Activated CD8-positive, alpha-beta memory T cell treated with anti-CD3 and anti-CD28 coated beads for 4 hours (primary cell): ENCODE data around the gene PRXL2A.
A peak's percentile ranks its signal among the peaks of the same experiment; 100 is the strongest.
"Not testable (repeated sequence)": the region's sequence is repeated elsewhere in the genome, so short reads cannot be mapped to it uniquely, and the experiment has no call there.

ENCODE experiments used
- DNase-seq, 2 donors: peaks; one replicate each; pipeline ENCODE4 v3.0.0-alpha.2; 2020; ENCODE audit warnings: low read depth in 2 of 2

Gene PRXL2A, protein sequence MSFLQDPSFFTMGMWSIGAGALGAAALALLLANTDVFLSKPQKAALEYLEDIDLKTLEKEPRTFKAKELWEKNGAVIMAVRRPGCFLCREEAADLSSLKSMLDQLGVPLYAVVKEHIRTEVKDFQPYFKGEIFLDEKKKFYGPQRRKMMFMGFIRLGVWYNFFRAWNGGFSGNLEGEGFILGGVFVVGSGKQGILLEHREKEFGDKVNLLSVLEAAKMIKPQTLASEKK

DNA sequence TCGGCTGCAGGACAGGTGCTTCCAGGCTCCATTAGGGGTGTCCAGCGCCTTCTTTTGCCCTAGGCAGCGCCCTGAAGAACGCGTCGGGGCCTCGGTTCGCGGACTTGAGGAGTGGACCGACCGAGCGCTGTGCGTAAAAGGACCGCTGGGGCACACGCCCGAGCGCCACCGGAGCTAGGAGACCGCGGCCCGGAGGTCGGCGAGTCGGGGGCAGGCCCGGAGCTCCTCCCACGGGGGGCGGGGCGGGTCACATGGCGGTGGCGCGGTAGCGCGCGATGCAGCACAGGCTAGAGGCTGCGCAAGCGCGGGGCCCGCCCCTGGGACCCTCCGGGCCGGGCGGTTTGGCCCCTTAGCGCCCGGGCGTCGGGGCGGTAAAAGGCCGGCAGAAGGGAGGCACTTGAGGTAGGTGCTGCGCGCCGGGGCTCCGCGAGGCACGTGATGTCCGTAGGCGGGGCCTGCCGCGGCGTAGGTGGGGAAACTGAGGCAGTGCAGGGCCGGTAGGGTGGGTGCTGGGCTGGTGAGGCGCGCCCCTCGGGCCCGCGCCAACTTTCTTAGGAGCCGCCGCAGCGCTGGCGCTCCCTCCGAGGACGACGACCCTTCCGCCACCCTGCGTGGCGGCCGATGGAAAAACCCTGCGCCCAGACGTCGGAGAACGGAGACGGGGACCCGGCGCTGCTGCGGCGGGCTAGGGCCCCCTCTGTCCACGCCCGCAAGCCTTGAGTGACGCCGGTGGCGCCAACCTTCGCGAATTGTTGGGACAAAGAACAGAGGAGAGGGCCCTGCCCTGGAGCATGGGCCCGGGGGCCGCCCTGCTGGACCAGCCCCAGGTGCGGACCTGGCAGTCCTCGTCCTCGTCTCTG is at the start of gene PRXL2A:
TSS of gene PRXL2A (plus strand) at position 310 of the 860 bp plus-strand sequence. CDS start 11,917 bp downstream, outside the sequence.
- DNase-seq: peak; percentile 46 to 63

DNA sequence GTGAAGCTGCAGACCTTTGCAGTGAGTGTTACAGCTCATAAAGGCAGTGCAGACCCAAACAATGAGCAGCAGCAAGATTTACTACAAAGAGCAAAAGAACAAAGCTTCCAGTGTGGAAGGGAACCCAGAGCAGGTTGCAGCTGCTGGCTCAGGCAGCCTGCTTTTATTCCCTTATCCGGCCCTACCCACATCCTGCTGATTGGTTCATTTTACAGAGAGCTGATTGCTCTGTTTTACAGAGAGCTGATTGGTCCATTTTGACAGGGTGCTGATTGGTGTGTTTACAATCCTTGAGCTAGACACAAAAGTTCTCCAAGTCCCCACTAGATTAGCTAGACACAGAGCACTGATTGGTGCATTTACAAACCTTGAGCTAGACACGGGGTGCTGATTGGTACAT is 49.4 kb upstream of the PRXL2A start:
- DNase-seq: not testable (repeated sequence)

DNA sequence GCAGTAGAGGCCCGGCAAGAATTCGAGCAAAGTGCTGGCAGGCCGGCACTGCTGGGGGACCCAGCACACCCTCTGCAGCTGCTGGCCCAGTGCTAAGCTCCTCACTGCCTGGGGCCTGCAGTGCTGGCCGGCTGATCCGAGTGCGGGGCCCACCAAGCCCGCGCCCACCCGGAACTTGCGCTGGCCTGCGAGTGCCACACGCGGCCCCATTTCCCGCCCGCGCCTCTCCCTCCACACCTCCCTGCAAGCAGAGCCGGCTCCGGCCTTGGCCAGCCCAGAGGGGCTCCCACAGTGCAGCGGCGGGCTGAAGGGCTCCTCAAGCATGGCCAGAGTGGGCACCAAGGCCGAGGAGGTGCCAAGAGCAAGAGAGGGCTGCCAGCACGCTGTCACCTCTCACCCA is 48.7 kb upstream of the PRXL2A start:
- DNase-seq: no peak

DNA sequence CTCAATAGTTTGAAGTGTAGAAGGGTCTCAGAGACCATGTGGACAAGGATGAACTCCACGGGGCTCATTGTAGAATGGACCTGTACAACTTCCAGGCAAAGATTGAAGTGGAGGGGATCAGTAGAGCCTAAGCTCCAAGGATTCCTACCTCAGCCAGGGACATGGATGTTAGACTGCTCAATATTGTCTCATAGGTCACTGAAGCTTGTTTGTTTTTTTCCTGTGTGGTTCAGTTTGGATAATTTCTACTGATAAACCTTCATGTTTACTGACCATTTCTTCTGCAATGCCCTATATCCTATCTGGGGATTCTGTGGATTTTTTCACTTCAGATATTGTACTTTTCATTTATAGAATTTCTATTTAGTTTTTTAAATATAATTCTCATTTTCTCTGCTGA is 42.8 kb upstream of the PRXL2A start:
- DNase-seq: no peak

DNA sequence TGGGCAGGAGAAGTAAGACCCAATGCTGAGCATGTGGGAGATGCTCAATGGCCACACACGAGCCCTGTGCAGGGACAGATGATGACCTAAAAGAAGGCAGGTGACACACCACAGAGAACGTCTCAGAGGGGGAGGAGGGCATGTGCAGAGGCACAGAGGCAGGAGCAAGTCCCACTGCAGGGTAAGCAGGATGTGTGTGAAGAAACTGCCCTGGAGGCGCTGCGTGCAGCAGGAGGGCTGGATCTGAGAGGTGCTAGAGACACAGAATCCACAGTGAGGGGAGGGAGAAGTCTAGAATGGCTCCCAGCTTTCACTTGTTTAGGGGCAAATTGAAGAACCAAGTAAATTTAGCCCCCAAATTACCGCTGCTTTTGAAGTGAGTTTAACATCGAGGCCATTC is 36.9 kb upstream of the PRXL2A start:
- no peak for DNase-seq

DNA sequence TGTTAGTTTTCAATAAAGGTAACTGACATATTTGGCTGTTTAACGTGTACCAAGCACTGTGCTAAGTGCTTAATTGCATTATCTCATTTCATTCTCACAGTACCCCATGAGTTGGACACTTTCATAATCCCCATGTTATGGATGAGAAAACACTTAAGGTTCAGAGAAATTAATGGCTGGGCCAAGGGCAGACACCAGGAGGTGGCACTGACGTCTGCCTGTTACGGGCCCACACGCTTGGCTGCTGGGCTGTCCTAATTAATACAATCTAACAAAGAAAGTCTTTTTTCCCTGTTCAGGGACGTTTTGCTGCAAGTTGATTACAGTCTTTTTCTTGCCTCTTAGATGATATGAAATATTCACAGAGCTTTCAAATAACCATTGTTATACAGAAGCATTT is 35.7 kb upstream of the PRXL2A start:
- DNase-seq: no peak

DNA sequence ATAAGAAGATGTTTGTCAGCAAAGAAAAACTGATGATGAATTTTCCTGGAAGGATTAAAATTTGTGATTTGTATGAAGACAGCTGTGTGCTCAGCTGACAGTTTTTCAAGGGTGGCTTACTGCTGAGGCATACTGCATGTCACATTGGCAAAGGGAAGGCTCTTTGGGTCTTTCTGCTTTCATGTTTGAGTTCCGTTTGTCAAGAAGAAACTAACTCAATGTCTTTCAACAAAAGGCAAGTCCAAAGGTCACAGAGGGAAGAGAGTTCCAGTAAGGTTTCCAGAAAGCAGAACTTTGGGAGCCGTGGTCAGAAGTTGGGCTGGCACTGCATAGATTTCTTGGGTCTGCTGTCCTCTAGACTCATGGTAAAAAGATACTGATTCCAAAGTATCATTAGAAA is 34.8 kb upstream of the PRXL2A start:
- DNase-seq: no peak

DNA sequence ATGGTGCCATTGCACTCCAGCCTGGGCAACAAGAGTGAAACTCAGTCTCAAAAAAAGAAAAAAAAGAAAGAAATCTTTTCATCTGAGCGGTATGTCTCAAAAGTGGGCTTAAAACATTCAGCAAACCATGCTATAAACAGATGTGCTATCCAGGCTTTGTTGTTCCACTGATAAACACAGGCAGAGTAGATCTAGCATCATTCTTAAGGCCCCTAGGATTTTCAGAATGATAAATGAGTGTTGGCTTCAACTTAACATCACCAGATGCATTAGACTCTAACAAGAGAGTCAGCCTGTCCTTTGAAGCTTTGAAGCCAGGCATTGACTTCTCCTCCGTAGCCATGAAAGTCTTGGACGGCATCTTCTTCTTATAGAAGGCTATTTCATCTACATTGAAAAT is 28.6 kb upstream of the PRXL2A start:
- no peak for DNase-seq

DNA sequence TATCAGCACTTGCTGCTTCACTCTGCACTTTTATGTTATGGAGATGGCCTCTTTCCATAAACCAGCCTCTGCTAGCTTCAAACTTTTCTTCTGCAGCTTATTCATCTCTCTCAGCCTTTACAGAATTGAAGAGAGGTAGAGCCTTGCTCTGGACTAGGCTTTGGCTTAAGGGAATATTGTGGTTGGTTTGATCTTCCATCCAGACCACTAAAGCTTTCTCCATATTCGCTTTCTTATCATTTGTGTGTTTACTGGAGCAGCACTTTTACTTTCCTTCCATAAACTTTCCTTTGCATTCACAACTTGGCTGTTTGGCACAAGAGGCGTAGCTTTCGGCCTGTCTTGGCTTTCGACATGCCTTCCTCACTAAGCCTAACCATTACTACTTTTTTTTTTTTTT is 28.2 kb upstream of the PRXL2A start:
- DNase-seq: no peak

DNA sequence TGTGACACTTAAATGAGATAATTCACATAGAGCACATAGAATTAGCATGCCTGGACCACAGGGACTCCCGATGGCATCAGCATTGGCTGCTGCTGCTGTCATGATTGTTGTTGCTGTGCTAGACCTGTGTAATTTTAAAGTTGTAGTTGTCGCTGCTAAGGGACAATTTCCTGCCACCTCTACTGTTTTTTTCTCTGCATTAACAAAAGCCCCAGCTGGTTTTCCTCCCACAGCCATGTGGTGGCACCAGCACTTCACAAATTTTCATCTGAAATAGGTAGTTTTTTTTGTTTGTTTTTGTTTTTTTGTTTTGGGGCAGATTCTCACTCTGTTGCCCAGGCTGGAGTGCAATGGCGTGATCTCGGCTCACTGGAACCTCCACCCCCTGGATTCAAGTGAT is 25.4 kb upstream of the PRXL2A start:
- peak in 1 of 2 donors; percentile 22 for DNase-seq

DNA sequence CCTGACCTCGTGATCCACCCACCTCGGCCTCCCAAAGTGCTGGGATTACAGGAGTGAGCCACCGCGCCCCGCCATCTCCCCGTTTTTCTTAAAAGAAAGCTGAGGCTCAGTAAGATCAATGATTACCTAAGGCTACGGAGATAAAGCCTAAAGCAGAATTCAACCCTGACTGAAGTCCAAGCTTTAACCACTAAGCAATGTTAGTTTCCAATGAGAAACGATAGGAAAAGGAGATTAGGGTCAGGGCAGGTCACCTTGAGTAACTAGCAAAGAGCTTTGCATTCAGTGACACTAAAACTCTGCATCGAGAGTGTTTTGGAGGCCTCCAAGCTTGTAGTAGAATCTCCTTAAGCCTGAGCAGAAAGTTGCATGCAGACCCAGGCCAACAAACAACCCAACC is 17.6 kb upstream of the PRXL2A start:
- no peak for DNase-seq

DNA sequence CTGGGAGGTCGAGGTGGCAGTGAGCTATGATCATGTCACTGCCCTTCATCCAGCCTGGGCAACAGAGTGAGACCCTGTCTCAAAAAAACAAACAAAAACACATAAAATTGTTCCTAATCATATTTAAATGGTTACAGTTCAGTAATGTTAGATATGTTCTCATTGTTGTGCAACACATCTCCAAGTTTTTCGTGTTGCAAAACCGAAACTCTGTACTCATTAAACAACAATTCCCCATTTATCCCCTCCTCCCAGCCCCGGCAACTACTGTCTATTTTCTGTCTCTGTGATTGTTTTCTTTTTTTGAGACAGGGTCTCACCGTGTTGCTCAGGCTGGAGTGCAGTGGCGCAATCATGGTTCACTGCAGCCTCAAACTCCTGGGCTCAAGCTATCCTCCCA is 16.1 kb upstream of the PRXL2A start:
- no peak for DNase-seq

DNA sequence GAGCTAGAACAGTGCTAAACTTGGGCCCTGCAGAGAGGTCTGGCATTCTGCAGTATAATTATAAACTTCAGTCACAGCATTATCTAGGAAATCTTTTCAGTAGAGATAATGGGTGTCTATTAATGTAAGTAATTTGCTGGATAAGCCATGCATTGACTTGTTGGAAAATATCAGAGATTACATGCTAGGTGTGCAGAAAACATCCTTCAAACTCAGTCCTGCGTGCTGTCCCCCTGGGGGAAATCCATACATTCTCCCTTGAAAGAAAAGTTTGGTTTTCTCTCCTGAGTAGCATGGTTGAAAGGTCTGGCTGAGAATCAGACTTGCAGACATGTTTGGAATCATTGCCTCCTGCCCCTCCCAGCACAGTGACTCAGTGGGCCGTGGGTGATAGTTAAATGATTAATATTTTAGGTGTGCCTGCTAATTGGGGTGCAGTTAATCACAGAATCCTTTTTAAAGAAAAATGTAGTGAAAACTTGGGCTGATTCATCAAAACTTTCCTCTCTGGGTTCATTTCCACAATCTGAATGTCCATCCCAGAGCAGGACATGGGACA is 13.9 kb upstream of the PRXL2A start:
- no peak for DNase-seq

DNA sequence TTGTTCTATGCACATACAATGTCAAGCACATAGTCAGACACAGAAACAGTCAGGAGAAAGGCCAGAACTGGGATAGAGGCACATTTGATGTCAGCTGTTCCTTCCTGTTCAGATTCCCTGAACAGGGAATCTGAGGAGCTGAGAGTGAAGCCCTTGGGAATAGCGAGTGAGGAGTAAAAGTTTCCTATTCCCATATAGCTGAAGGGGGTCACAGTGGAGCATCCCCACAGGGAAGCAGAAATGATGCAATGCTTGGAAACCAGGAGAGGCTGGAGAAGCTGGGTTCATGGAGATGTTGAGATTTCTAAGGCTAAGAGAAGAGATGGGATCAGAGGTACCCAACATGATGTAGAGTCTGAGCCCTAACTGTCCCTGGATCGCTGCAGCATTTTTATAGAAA is 11.3 kb upstream of the PRXL2A start:
- DNase-seq: no peak

DNA sequence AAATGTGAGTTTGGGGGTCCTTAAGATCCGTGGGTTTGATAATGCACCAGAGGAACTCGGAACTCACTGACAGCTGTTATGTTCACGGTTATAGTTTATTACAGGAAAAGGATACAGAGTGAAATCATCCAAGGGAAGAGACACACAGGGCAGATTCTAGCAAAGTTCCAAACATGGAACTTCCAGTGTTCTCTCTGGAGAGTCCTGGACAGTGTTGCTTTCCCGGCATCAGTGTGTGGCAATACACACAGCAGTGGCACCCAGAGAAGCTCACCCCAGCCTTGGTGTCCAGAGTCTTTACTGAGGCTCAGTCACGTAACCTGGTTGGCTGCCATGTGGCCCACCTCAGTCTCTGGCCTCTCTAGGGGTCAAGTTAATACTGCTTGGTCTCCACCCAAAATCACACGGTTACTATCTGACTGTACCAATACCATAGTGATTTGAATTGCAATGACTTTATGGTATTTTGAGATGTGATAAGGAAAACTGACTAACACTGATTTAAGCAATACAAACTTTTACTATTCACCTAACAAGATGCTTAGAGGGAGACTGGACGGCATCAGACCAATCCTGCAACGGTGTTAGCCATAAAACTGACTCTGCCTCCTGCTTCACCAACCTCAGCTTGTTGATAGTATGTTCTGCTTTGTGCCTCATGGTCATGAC is 8.1 kb upstream of the PRXL2A start:
- DNase-seq: no peak

DNA sequence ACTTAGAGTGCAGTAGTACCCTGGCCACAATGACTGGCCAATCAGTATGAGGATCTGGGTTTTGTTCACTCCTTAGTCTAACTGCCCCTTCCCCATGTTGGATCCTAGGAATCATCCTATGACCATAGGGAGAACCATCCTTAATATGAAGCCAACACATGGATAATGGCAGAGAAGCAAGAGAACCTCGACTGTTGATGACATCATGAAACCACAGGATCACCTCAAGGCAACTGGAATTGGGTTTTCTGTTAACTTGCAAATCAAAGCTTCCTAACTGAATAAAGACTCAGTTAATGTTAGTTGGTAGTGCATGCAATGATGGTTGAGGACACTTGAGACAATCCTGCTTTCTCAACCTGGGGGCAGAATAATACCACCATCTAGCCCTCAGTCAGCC is 3.3 kb upstream of the PRXL2A start:
- DNase-seq: no peak

DNA sequence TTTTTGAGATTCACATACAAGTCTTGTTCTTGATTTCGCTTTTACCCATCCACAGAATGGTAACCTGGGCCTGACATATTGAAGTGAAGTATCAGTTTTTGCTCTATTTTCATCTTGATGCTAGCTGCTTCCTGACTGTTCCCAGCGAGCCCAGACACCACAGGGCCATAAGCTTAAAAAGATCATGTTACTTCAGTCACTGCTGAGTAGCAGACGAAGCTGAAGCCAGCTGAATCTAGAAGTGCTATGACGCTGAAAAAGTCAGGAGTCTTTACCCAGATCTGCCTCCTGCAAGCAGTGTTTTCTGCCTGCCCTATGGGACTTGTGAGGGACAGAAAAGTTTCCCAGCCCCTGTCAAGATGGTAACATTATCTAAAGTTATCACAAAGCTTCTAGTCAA is 2.7 kb upstream of the PRXL2A start:
- DNase-seq: no peak

DNA sequence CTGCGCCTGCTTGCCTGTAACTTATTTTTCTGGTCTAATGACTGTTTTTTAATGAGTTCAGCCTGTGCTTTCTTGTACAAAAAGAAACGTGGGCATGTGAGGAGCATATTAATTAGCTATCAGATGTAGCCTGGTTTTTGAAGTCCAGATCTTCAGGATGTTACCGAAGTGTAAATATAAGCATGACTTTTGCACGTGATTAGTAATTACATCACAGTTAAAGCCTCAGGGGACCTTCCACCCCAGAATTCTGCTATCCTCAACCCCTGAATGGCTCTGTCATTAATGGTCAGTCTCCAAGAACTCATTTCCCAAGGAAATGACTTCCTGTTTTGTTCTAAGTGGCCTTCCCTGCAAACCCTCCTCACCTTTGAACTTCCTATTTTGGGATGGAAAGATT is 2.1 kb upstream of the PRXL2A start:
- no peak for DNase-seq

DNA sequence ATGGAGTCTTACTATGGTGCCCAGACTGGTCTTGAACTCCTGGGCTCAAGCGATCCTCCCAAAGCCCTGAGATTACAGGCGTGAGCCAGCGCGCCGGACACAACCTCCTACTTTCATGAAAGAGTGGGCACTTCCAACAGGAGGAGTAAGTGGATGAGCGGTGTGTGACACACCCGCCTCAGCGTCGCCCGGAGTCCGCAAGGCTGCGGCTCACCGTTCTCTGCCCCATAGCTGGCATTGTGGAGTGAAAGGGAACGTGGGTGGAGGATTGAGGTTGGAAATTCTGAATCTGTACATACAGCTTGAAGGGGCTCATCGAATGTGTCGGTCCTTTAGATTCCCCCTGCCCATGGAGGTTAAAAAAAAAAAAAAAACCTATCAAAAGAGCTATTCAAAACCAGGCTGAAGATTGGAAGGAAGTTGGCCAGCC is 524 bp upstream of the PRXL2A start:
- DNase-seq: peak; percentile 27 to 56

DNA sequence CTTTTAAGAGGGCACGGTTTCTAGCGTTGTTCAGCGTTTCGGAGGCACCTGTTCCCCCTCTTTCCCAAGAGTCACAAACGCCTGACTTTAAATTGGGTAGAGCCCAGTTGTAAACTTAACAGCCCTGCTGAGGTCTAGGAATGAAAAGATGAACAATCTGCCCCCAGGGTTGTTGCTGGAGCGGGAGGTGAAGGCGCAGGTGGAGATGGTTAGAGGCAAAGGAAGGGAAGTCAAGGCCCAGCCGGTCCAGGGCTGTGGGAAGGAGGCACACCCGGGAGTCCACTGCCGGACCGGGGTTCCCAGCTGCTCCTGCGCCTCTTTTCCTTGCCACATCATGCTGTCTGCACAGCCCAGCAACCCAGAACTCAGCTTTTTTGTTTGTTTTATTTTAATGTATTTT is 770 bp downstream of the PRXL2A start:
- no peak for DNase-seq

DNA sequence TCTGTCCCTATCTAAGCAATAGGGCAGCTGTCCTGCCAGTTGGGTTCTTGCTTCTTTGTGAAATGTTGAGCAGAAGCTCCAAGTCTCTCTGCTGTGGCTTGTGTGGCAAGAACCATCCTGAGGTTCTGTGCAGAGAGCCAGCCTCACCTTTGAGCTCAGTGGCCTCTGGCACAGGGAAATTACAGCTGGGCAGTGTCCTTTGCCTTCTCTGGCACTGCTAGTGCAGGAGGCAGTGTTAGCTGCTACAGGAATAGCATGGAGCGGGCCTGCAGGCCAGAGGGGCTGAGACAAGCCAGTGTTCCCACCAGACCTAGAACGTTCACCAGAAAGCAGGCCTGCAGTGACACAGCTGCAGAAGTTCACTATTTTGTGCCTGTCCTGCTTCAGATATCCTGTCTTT is 1.8 kb downstream of the PRXL2A start:
- no peak for DNase-seq

DNA sequence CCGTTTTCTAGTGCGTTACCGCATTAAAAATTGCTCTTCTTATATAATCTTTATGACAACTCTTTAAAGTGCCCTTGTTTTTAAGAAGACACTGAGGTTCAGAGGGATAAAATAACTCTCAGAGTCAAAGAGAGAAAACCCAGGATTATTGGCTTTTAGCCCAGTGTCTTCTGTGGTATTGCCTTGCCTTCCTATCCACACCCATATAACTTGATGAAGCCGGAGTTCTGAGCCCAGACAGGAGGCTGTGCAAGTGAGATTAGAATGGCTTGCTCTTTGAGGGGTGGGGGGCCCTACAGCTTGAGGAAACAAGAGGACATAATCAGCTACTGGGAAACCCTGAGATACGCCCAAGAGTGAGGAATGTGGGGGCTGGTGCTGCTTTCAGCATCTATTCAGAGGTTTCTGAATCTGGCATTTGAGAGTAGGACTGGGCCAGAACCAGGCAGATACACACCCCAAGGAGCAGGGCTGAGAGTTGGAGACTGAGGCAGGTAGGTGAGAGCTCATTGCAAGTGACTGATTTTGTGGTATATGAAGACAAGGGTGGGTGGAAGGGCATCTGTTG is 2.3 kb downstream of the PRXL2A start:
- no peak for DNase-seq
